C4-2B (cell line): ENCODE measurements around the gene F7.

ENCODE experiments used
- ZFX ChIP-seq: fragments of 450-650 bp; IDR thresholded peaks from 2 replicates; pipeline ENCODE4 v1.6.1; 2017
- TF ChIP-seq, protein P1 (sequence below): fragments of 450-650 bp; conservative IDR thresholded peaks from 2 replicates; pipeline ENCODE4 v1.5.1; 2017; ENCODE audit warnings: mild to moderate bottlenecking

DNA sequence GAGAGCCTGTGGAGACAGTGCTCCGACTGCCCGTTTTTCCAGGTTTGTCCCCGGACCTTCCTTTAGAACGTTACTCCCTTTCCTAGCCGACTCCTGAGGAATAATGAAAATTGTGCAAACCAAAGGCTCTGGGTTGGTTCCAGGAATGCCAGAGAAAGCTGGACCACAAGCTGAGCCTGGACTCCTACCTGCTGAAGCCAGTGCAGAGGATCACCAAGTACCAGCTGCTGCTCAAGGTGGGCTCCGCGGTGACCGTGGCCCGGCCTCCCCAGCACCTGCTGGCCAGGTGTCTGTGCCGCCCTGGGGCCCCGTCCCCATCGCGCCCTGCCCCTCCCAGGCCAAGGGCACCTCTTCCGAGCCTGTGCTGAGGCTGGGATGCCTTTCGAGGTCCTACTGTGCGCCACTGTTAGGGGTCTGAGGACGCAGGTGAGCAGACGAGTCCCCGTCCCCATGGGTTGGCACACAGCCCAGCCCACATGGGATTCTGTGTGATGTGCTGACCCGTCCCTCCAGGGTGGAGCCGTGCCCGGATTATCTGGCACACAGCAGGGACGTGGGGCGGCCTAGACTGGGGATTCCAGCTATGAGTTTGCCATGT is 20.5 kb upstream of the F7 start:
- TF ChIP-seq, protein P1, sequence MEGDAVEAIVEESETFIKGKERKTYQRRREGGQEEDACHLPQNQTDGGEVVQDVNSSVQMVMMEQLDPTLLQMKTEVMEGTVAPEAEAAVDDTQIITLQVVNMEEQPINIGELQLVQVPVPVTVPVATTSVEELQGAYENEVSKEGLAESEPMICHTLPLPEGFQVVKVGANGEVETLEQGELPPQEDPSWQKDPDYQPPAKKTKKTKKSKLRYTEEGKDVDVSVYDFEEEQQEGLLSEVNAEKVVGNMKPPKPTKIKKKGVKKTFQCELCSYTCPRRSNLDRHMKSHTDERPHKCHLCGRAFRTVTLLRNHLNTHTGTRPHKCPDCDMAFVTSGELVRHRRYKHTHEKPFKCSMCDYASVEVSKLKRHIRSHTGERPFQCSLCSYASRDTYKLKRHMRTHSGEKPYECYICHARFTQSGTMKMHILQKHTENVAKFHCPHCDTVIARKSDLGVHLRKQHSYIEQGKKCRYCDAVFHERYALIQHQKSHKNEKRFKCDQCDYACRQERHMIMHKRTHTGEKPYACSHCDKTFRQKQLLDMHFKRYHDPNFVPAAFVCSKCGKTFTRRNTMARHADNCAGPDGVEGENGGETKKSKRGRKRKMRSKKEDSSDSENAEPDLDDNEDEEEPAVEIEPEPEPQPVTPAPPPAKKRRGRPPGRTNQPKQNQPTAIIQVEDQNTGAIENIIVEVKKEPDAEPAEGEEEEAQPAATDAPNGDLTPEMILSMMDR: no peak
- TF ChIP-seq ZFX: no peak
